Adrenal gland (tissue), 5 donors: ENCODE measurements around the gene SLC5A10.
"Not testable (repeated sequence)": the region's sequence is repeated elsewhere in the genome, so short reads cannot be mapped to it uniquely, and the experiment has no call there.

Experiments used
- CTCF ChIP-seq, 6 experiments: fragments of 450-650 bp in 4 of 6; fragments of 200-600 bp in 2 of 6; sonication (generic) in 1 of 6; IDR thresholded peaks; 1 replicate in 5 of 6; 2 replicates in 1 of 6; pipeline versions ENCODE4 v1.5.1 to v1.8.0; 2016 to 2021; ENCODE audit warnings: antibody characterized with exemption in 6 of 6, mild to moderate bottlenecking in 2 of 6, moderate library complexity in 1 of 6
- POLR2A ChIP-seq, 2 donors: fragments of 450-650 bp; IDR thresholded peaks; one replicate each; pipeline ENCODE4 v1.6.1; 2017; ENCODE audit warnings: antibody characterized with exemption in 2 of 2, mild to moderate bottlenecking in 2 of 2, moderate library complexity in 1 of 2
- donor health status: DM: no; HTN: no; CAD: no.

- not testable (repeated sequence) for TF ChIP-seq CTCF, POLR2A (IDR thresholded peaks at IDR 0.05)
Measured at GRCh38 chr17:19055447-19055846, 103.5 kb downstream of the SLC5A10 start.
